GM18502 (cell line): ENCODE data around the gene BRD2.

Experiments used
- ATAC-seq: cut with Tn5 transposase; IDR thresholded peaks from one replicate; pipeline ENCODE4 v1.9.1; 2021; ENCODE audit warnings: mild to moderate bottlenecking; ENCODE audit not compliant: unreplicated experiment, poor library complexity

Gene BRD2

DNA sequence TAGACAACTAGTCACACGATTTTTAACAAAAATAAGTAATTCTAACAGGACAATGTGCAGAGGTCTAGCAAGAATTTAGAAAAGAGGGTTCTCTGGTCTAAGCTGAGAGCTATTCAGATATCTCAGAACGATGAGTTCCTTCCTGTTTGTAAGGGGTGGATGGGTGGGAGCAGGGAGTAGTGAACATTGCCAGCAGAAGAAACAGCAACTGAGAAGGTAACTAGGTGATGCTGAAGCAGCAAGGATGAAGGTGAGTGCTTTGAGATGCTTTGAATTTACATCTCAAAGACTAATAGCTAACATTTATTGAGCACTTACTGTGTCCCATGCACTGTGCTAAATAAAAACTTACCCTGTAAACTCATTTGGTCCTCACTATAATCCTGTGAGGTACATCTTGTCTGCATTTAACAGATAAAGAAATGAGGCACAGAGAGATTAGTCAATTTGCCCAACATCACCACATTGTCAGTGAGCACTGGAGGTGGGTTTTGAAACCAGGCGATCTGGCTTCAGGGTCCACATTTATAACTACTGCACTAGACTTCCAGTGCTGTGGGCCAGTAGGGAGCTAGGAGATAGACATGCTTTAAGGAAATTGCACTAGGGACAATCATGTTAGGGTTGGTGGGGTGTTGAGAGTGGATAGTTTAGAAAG, 15.7 kb downstream of the BRD2 start:
- no peak for ATAC-seq

GRCh38 chr6:32984622-32985389, 16.4 kb downstream of the BRD2 start:
- ATAC-seq = no peak

GRCh38 chr6:32989368-32989767, 21.0 kb downstream of the BRD2 start:
- no peak for ATAC-seq

GRCh38 chr6:32991972-32992371, 23.6 kb downstream of the BRD2 start:
- no peak for ATAC-seq

DNA sequence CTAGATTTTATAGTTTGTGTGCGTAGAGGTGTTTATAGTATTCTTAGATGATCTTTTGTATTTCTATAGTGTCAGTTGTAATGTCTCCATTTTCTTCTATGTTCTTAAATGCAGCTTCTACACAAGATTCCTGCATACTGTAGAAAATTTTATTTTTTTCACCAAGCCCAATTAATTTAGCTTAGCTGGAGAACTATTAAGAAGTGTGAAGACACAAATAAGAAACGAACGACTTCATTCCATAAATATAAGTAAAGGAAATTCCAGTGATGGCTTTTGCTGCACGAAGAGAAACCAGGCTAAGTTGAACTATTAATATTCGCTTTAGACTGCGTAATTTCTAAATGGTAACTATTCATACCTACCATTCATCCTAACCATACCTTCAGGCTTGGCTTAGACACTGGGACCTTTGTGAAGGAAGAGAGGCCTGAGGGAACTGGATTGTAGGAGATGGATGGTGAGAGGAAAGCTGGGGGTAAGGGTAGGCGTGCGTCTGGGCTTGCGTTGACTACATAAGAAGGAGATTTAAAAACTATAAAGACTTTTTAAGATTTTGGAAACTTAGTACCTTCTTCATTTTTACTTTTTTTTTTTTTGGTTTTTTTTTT, 25.1 kb downstream of the BRD2 start:
- no peak for ATAC-seq

DNA sequence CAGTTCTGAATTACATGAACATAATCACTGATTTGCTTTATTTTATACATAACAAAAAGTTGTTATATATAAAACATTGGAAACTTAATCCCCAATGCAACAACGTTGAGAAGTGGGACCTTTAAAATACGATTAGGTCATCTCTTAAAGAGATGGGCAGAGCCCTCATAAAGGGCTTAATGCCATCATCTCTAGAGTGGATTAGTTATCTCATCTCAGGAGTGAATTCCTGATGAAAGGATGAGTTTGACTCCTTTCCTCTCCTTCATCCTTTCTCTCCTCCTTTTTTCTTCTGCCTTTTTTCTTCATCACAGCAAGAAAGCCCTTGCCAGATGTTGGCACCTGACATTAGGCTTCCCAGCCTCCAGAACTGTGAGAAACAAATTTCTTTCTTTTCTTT, 27.1 kb downstream of the BRD2 start:
- no peak for ATAC-seq

GRCh38 chr6:33000055-33000454, 31.7 kb downstream of the BRD2 start:
- ATAC-seq = no peak

DNA sequence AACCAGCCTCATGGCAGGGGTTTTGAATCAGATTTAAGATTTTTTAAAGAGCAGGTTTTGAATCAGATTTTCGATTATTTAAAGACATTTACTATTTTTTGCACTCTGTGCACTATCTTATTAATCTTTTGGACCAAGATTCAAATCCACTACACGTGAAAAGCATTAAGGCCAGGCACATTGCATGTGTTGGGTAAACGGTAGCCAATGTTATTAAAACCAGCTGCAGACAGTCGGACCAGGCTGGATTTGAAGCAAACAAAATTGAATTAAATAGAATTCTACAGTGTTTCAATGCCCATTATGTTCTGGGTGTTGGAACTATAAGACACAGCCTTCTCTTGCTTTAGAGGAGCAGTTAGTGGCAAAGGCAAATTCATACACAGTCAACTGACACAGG, 33.3 kb downstream of the BRD2 start:
- ATAC-seq = no peak

GRCh38 chr6:33004940-33005339, 36.5 kb downstream of the BRD2 start:
- ATAC-seq = no peak

- ATAC-seq = no peak
These were observed 39.5 kb downstream of the BRD2 start for GRCh38 chr6:33007831-33008400.

GRCh38 chr6:33008944-33009861, 40.8 kb downstream of the BRD2 start, which contains the start of gene HLA-DOA:
TSS of gene HLA-DOA (minus strand) at chr6:33009591.
- ATAC-seq = peak; percentile 79

- no peak for ATAC-seq
These were observed 42.0 kb downstream of the BRD2 start for GRCh38 chr6:33010356-33010755.

DNA sequence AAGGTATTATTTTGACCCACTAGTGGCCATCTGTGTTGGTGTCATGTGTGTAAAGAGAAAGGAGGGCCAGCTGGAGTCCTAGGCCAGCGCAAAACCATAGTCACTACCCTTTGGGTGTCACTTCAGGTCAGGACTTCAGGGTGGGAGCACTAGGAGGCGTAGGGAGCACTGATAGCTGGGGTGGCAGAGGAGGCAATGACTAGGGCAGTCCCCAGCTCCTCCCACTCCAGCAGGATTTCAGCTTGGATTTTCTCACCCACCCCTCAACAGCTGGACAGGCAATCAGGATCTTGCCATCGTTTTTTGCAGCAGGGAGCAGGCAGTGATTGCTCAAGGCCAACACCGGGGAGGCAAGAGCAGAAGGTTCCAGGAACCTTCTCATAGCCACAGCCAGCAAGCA, 45.2 kb downstream of the BRD2 start:
- ATAC-seq = no peak

GRCh38 chr6:33014841-33015634, 46.6 kb downstream of the BRD2 start:
- ATAC-seq = no peak

GRCh38 chr6:33015798-33016197, 47.4 kb downstream of the BRD2 start:
- ATAC-seq = no peak

GRCh38 chr6:33017018-33017417, 48.6 kb downstream of the BRD2 start:
- no peak for ATAC-seq

GRCh38 chr6:33017694-33018353, 49.4 kb downstream of the BRD2 start:
- no peak for ATAC-seq

GRCh38 chr6:33018418-33018817, 50.0 kb downstream of the BRD2 start:
- ATAC-seq = no peak

DNA sequence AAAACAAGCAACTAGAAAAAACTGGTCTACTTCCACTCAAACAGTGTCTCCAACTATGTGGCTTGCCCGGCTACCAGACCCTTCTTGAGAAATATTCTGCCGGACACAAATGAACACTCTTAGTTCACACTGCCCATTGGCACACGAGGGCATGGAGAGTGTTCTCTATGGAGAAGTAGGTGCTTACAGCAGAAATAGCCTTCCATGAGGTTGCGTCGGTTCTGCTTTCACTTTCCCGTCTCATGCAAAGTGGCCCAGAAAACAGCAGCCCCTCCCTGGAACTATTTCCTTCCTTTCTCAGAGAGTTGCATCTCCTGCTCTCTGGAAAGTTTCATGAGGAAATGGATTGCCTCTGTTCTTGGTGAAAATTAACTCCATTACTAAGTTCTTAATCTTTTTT, 50.5 kb downstream of the BRD2 start:
- peak; percentile 59 for ATAC-seq
